ENCODE measurements around the gene AKT1S1. TPM values are rescaled to one million over a fixed set of nuclear protein-coding genes. Genes with fewer than 3 reads are reported as not detected.
A peak's percentile ranks its signal among the peaks of the same experiment; 100 is the strongest.

AKT1S1 gene
- total and polyA plus RNA-seq, 2 of the 13 experiments (the other 11 are each of a cell fraction or from before 2014, with no cell fraction given): 13.5 to 27.8 TPM

DNA sequence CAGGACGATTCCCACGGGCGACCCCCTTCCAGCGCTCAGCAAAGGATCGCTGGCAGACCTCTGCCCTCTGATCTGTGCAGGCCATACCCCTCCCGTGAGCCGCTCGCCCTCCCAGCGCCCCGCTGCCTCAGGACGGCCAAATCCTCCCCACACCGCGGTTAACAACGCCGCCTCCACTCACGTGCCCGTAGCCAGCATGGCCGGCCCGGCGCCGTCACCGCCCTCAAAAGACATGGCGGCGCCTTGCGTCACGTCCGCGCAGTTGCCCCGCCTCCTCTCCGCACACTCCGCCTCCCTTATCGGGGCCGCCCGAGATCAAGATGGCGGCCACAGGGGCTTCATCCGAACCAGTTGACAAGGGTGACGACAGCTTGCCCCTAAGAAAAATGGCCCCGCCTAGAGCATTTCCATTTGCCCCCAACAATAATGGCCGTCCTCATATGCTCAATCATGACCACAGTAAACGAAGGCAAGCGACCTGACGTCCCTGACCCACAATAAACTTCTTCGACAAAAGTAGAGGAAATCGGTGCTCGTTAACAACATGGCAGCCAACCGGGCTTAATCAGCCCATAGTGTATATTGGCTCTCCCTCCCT lies 634 bp downstream of the AKT1S1 start (continued):
- TF ChIP-seq ZNF274 (CRISPR knock-in tag; IDR thresholded peaks at IDR 0.05): no peak
- TF ChIP-seq HMG20B (CRISPR knock-in tag; conservative IDR thresholded peaks at IDR 0.05): no peak
- TF ChIP-seq, protein P1, sequence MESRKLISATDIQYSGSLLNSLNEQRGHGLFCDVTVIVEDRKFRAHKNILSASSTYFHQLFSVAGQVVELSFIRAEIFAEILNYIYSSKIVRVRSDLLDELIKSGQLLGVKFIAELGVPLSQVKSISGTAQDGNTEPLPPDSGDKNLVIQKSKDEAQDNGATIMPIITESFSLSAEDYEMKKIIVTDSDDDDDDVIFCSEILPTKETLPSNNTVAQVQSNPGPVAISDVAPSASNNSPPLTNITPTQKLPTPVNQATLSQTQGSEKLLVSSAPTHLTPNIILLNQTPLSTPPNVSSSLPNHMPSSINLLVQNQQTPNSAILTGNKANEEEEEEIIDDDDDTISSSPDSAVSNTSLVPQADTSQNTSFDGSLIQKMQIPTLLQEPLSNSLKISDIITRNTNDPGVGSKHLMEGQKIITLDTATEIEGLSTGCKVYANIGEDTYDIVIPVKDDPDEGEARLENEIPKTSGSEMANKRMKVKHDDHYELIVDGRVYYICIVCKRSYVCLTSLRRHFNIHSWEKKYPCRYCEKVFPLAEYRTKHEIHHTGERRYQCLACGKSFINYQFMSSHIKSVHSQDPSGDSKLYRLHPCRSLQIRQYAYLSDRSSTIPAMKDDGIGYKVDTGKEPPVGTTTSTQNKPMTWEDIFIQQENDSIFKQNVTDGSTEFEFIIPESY (CRISPR knock-in tag; IDR thresholded peaks at IDR 0.05): 0 out of 2 replicates have a peak, but pooled peaks have one; percentile 10
- TF ChIP-seq, protein P2, sequence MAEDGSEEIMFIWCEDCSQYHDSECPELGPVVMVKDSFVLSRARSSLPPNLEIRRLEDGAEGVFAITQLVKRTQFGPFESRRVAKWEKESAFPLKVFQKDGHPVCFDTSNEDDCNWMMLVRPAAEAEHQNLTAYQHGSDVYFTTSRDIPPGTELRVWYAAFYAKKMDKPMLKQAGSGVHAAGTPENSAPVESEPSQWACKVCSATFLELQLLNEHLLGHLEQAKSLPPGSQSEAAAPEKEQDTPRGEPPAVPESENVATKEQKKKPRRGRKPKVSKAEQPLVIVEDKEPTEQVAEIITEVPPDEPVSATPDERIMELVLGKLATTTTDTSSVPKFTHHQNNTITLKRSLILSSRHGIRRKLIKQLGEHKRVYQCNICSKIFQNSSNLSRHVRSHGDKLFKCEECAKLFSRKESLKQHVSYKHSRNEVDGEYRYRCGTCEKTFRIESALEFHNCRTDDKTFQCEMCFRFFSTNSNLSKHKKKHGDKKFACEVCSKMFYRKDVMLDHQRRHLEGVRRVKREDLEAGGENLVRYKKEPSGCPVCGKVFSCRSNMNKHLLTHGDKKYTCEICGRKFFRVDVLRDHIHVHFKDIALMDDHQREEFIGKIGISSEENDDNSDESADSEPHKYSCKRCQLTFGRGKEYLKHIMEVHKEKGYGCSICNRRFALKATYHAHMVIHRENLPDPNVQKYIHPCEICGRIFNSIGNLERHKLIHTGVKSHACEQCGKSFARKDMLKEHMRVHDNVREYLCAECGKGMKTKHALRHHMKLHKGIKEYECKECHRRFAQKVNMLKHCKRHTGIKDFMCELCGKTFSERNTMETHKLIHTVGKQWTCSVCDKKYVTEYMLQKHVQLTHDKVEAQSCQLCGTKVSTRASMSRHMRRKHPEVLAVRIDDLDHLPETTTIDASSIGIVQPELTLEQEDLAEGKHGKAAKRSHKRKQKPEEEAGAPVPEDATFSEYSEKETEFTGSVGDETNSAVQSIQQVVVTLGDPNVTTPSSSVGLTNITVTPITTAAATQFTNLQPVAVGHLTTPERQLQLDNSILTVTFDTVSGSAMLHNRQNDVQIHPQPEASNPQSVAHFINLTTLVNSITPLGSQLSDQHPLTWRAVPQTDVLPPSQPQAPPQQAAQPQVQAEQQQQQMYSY (CRISPR knock-in tag; IDR thresholded peaks at IDR 0.05): no peak
- TF ChIP-seq, protein P3, sequence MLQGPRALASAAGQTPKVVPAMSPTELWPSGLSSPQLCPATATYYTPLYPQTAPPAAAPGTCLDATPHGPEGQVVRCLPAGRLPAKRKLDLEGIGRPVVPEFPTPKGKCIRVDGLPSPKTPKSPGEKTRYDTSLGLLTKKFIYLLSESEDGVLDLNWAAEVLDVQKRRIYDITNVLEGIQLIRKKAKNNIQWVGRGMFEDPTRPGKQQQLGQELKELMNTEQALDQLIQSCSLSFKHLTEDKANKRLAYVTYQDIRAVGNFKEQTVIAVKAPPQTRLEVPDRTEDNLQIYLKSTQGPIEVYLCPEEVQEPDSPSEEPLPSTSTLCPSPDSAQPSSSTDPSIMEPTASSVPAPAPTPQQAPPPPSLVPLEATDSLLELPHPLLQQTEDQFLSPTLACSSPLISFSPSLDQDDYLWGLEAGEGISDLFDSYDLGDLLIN (CRISPR knock-in tag; IDR thresholded peaks at IDR 0.05; ENCODE audit: borderline replicate concordance): 0 out of 2 replicates have a peak, but pooled peaks have one; percentile 28
- TF ChIP-seq, protein P4, sequence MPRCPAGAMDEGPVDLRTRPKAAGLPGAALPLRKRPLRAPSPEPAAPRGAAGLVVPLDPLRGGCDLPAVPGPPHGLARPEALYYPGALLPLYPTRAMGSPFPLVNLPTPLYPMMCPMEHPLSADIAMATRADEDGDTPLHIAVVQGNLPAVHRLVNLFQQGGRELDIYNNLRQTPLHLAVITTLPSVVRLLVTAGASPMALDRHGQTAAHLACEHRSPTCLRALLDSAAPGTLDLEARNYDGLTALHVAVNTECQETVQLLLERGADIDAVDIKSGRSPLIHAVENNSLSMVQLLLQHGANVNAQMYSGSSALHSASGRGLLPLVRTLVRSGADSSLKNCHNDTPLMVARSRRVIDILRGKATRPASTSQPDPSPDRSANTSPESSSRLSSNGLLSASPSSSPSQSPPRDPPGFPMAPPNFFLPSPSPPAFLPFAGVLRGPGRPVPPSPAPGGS (CRISPR knock-in tag; IDR thresholded peaks at IDR 0.05): no peak; the same call in 1 of the 2 replicates
- TF ChIP-seq, protein P5, sequence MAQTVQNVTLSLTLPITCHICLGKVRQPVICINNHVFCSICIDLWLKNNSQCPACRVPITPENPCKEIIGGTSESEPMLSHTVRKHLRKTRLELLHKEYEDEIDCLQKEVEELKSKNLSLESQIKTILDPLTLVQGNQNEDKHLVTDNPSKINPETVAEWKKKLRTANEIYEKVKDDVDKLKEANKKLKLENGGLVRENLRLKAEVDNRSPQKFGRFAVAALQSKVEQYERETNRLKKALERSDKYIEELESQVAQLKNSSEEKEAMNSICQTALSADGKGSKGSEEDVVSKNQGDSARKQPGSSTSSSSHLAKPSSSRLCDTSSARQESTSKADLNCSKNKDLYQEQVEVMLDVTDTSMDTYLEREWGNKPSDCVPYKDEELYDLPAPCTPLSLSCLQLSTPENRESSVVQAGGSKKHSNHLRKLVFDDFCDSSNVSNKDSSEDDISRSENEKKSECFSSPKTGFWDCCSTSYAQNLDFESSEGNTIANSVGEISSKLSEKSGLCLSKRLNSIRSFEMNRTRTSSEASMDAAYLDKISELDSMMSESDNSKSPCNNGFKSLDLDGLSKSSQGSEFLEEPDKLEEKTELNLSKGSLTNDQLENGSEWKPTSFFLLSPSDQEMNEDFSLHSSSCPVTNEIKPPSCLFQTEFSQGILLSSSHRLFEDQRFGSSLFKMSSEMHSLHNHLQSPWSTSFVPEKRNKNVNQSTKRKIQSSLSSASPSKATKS (CRISPR knock-in tag; IDR thresholded peaks at IDR 0.05): 0 out of 2 replicates have a peak, but pooled peaks have one; percentile 30
- TF ChIP-seq, protein P6, sequence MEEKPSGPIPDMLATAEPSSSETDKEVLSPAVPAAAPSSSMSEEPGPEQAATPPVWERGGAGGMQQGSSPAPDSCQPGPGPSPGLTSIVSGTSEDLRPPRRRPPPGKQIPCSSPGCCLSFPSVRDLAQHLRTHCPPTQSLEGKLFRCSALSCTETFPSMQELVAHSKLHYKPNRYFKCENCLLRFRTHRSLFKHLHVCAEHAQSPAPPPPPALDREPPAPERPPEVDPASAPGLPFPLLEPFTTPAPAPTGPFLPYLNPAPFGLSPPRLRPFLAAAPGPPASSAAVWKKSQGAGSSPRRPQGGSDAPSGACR (CRISPR knock-in tag; IDR thresholded peaks at IDR 0.05): peak; percentile 90; the same call in 1 of the 2 replicates
- peak; percentile 46; the same call in 1 of the 2 replicates for TF ChIP-seq ELF3 (CRISPR knock-in tag; IDR thresholded peaks at IDR 0.05)
- TF ChIP-seq, protein P7, sequence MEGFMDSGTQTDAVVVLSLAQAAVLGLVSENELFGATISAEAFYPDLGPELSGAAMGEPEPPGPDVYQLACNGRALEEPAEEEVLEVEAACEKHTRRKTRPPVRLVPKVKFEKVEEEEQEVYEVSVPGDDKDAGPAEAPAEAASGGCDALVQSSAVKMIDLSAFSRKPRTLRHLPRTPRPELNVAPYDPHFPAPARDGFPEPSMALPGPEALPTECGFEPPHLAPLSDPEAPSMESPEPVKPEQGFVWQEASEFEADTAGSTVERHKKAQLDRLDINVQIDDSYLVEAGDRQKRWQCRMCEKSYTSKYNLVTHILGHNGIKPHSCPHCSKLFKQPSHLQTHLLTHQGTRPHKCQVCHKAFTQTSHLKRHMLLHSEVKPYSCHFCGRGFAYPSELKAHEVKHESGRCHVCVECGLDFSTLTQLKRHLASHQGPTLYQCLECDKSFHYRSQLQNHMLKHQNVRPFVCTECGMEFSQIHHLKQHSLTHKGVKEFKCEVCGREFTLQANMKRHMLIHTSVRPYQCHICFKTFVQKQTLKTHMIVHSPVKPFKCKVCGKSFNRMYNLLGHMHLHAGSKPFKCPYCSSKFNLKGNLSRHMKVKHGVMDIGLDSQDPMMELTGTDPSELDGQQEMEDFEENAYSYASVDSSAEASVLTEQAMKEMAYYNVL (CRISPR knock-in tag; IDR thresholded peaks at IDR 0.05; ENCODE audit: borderline replicate concordance): 0 out of 2 replicates have a peak, but pooled peaks have one; percentile 6
- TF ChIP-seq NCOR1 (IDR thresholded peaks at IDR 0.05; ENCODE audit: borderline replicate concordance, low read length): no peak
- TF ChIP-seq BCL6 (CRISPR knock-in tag; IDR thresholded peaks at IDR 0.05): 0 out of 2 replicates have a peak, but pooled peaks have one; percentile 7
- no peak for TF ChIP-seq NR2F1 (CRISPR knock-in tag; IDR thresholded peaks at IDR 0.05)
